ENCODE measurements around the gene DTX3L. TPM values are rescaled to one million over a fixed set of nuclear protein-coding genes. Genes with fewer than 3 reads are reported as not detected.

The DTX3L gene
- total and polyA plus RNA-seq, 2 experiments from 2014 or later = 1.8 to 6.8 TPM

DNA sequence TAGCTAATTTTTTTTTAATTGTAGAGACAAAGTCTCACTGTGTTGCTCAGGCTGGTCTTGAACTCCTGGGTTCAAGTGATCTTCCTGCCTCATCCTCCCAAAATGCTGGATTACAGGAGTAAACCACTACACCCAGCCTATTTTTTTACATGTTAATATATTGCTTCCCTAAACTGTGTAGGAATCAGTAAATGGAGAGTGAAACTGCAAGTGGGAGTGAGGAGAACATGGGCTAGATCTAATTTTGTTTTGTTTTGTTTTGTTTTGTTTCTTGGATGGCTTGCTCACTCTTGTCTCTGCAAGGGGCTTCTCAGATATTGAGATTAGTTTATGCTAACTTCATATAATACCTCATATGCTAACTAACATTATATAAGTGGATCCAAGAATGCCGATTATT is 44.8 kb downstream of the DTX3L start:
- Mint-ChIP-seq H3K27ac (no peak overlapping the region), H3K4me3 (no peak overlapping the region), H3K36me3 (ENCODE audit: low read depth) (no peaks in the 10 kb centered on the region), H3K4me1 (no peaks in the 10 kb centered on the region), H3K9me3 (no peaks in the 10 kb centered on the region), H3K27me3 (ENCODE audit: insufficient read depth, low read depth, poor library complexity) (no peaks in the 10 kb centered on the region)
- no peak overlapping the region for H2AFZ ChIP-seq
- H3K4me2 ChIP-seq = no peak overlapping the region
- H3K27me3 ChIP-seq (ENCODE audit: insufficient read depth) = no peaks in the 10 kb centered on the region
- no peaks in the 10 kb centered on the region for H3K9me2 ChIP-seq (ENCODE audit: insufficient read depth)
- no peak for DNase-seq (ENCODE audit: low spot score)
- peaks cover 6% of the 10 kb centered on the region; the same call in 1 of the 2 replicates for H3K4me1 ChIP-seq (ENCODE audit: insufficient read depth)
- no peak overlapping the region for H3K27ac ChIP-seq (ENCODE audit: low read depth)
- H3F3A ChIP-seq (replicated peaks; ENCODE audit: low read depth) = no peaks in the 10 kb centered on the region
- H4K20me1 ChIP-seq (replicated peaks; ENCODE audit: insufficient read depth) = no peaks in the 10 kb centered on the region
- TF ChIP-seq, protein P1, sequence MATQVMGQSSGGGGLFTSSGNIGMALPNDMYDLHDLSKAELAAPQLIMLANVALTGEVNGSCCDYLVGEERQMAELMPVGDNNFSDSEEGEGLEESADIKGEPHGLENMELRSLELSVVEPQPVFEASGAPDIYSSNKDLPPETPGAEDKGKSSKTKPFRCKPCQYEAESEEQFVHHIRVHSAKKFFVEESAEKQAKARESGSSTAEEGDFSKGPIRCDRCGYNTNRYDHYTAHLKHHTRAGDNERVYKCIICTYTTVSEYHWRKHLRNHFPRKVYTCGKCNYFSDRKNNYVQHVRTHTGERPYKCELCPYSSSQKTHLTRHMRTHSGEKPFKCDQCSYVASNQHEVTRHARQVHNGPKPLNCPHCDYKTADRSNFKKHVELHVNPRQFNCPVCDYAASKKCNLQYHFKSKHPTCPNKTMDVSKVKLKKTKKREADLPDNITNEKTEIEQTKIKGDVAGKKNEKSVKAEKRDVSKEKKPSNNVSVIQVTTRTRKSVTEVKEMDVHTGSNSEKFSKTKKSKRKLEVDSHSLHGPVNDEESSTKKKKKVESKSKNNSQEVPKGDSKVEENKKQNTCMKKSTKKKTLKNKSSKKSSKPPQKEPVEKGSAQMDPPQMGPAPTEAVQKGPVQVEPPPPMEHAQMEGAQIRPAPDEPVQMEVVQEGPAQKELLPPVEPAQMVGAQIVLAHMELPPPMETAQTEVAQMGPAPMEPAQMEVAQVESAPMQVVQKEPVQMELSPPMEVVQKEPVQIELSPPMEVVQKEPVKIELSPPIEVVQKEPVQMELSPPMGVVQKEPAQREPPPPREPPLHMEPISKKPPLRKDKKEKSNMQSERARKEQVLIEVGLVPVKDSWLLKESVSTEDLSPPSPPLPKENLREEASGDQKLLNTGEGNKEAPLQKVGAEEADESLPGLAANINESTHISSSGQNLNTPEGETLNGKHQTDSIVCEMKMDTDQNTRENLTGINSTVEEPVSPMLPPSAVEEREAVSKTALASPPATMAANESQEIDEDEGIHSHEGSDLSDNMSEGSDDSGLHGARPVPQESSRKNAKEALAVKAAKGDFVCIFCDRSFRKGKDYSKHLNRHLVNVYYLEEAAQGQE (IDR thresholded peaks at IDR 0.05; ENCODE audit: unreplicated experiment) = no peak
- TF ChIP-seq EZH2phosphoT487 (IDR thresholded peaks at IDR 0.05; ENCODE audit: unreplicated experiment) = no peak
- TF ChIP-seq, protein P2, sequence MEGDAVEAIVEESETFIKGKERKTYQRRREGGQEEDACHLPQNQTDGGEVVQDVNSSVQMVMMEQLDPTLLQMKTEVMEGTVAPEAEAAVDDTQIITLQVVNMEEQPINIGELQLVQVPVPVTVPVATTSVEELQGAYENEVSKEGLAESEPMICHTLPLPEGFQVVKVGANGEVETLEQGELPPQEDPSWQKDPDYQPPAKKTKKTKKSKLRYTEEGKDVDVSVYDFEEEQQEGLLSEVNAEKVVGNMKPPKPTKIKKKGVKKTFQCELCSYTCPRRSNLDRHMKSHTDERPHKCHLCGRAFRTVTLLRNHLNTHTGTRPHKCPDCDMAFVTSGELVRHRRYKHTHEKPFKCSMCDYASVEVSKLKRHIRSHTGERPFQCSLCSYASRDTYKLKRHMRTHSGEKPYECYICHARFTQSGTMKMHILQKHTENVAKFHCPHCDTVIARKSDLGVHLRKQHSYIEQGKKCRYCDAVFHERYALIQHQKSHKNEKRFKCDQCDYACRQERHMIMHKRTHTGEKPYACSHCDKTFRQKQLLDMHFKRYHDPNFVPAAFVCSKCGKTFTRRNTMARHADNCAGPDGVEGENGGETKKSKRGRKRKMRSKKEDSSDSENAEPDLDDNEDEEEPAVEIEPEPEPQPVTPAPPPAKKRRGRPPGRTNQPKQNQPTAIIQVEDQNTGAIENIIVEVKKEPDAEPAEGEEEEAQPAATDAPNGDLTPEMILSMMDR (conservative IDR thresholded peaks at IDR 0.05; ENCODE audit: low read depth in 2 of 2) = no peak
- TF ChIP-seq NANOG (IDR thresholded peaks at IDR 0.05; ENCODE audit: borderline replicate concordance) = no peak
- no peak for TF ChIP-seq ZNF114 (CRISPR knock-in tag; IDR thresholded peaks at IDR 0.05)
- TF ChIP-seq, protein P3, sequence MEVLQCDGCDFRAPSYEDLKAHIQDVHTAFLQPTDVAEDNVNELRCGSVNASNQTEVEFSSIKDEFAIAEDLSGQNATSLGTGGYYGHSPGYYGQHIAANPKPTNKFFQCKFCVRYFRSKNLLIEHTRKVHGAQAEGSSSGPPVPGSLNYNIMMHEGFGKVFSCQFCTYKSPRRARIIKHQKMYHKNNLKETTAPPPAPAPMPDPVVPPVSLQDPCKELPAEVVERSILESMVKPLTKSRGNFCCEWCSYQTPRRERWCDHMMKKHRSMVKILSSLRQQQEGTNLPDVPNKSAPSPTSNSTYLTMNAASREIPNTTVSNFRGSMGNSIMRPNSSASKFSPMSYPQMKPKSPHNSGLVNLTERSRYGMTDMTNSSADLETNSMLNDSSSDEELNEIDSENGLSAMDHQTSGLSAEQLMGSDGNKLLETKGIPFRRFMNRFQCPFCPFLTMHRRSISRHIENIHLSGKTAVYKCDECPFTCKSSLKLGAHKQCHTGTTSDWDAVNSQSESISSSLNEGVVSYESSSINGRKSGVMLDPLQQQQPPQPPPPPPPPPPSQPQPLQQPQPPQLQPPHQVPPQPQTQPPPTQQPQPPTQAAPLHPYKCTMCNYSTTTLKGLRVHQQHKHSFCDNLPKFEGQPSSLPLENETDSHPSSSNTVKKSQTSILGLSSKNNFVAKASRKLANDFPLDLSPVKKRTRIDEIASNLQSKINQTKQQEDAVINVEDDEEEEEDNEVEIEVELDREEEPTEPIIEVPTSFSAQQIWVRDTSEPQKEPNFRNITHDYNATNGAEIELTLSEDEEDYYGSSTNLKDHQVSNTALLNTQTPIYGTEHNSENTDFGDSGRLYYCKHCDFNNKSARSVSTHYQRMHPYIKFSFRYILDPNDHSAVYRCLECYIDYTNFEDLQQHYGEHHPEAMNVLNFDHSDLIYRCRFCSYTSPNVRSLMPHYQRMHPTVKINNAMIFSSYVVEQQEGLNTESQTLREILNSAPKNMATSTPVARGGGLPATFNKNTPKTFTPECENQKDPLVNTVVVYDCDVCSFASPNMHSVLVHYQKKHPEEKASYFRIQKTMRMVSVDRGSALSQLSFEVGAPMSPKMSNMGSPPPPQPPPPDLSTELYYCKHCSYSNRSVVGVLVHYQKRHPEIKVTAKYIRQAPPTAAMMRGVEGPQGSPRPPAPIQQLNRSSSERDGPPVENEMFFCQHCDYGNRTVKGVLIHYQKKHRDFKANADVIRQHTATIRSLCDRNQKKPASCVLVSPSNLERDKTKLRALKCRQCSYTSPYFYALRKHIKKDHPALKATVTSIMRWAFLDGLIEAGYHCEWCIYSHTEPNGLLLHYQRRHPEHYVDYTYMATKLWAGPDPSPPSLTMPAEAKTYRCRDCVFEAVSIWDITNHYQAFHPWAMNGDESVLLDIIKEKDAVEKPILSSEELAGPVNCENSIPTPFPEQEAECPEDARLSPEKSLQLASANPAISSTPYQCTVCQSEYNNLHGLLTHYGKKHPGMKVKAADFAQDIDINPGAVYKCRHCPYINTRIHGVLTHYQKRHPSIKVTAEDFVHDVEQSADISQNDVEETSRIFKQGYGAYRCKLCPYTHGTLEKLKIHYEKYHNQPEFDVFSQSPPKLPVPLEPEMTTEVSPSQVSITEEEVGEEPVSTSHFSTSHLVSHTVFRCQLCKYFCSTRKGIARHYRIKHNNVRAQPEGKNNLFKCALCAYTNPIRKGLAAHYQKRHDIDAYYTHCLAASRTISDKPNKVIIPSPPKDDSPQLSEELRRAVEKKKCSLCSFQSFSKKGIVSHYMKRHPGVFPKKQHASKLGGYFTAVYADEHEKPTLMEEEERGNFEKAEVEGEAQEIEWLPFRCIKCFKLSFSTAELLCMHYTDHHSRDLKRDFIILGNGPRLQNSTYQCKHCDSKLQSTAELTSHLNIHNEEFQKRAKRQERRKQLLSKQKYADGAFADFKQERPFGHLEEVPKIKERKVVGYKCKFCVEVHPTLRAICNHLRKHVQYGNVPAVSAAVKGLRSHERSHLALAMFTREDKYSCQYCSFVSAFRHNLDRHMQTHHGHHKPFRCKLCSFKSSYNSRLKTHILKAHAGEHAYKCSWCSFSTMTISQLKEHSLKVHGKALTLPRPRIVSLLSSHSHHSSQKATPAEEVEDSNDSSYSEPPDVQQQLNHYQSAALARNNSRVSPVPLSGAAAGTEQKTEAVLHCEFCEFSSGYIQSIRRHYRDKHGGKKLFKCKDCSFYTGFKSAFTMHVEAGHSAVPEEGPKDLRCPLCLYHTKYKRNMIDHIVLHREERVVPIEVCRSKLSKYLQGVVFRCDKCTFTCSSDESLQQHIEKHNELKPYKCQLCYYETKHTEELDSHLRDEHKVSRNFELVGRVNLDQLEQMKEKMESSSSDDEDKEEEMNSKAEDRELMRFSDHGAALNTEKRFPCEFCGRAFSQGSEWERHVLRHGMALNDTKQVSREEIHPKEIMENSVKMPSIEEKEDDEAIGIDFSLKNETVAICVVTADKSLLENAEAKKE (CRISPR knock-in tag; IDR thresholded peaks at IDR 0.05) = no peak
- TF ChIP-seq JUNB (IDR thresholded peaks at IDR 0.05; ENCODE audit: unreplicated experiment) = no peak
- TF ChIP-seq, protein P4, sequence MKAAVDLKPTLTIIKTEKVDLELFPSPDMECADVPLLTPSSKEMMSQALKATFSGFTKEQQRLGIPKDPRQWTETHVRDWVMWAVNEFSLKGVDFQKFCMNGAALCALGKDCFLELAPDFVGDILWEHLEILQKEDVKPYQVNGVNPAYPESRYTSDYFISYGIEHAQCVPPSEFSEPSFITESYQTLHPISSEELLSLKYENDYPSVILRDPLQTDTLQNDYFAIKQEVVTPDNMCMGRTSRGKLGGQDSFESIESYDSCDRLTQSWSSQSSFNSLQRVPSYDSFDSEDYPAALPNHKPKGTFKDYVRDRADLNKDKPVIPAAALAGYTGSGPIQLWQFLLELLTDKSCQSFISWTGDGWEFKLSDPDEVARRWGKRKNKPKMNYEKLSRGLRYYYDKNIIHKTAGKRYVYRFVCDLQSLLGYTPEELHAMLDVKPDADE (IDR thresholded peaks at IDR 0.05) = no peak
- TF ChIP-seq STAT1 (IDR thresholded peaks at IDR 0.05; ENCODE audit: unreplicated experiment) = no peak
- no peak for TF ChIP-seq EZH2 (IDR thresholded peaks at IDR 0.05; ENCODE audit: low read depth, unreplicated experiment)
- TF ChIP-seq ZNF331 (CRISPR knock-in tag; IDR thresholded peaks at IDR 0.05; ENCODE audit: low read depth) = no peak
- TF ChIP-seq CREB1 (CRISPR knock-in tag; IDR thresholded peaks at IDR 0.05; ENCODE audit: low read depth) = no peak
- H3K4me3 ChIP-seq = no peak overlapping the region
- H3K36me3 ChIP-seq (ENCODE audit: insufficient read depth) = no peaks in the 10 kb centered on the region
- no peak for ATAC-seq
- no peaks in the 10 kb centered on the region for H3K79me2 ChIP-seq (replicated peaks; ENCODE audit: insufficient read depth)
